Measurements from ENCODE around the gene SLC1A2. TPM values are rescaled to one million over a fixed set of nuclear protein-coding genes. Genes with fewer than 3 reads are reported as not detected.
A peak's percentile ranks its signal among the peaks of the same experiment; 100 is the strongest.
"Not testable (repeated sequence)": the region's sequence is repeated elsewhere in the genome, so short reads cannot be mapped to it uniquely, and the experiment has no call there.

The SLC1A2 gene
- total RNA-seq, 1 donor from 2014 or later: 0.98 TPM

DNA sequence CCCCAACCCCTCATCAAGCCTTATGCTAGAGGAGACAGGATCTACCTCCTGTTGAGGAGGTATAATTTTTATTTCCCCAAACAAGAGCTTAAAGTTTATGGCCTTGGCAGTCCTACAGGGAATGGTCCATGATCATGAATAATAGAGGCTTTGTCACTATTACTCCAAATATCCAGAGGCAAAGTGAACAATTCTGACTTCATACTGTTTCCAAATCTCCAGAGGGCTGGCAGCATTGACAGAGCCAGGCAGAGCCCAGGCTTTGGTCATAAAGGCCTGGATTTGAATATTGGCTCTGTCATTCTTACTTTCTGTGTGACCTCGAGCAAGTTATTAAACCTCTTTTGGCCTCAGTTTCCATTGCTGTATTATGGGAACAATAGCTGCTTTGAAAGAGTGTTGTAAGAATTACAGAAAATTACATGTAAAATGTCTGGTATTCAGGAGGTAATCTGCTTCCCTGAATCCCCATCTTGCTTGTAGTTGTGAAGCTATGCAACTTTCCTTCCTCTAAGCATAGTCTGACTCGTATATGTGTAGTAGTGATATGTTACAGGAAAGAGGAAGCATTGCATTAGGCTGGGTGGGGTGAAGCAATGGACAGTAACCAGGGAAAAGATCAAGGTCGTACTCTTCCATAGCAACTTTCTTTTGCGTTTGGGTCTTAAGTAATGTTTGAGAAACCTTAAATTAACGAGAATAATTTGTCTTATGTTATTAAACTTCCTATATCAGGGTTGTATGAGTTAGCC, 191.6 kb downstream of the SLC1A2 start:
- DNase-seq (ENCODE audit: low spot score) (no peak), ATAC-seq (peak; percentile 62)
- intact Hi-C loops (cut with DNase I): no loop called here

DNA sequence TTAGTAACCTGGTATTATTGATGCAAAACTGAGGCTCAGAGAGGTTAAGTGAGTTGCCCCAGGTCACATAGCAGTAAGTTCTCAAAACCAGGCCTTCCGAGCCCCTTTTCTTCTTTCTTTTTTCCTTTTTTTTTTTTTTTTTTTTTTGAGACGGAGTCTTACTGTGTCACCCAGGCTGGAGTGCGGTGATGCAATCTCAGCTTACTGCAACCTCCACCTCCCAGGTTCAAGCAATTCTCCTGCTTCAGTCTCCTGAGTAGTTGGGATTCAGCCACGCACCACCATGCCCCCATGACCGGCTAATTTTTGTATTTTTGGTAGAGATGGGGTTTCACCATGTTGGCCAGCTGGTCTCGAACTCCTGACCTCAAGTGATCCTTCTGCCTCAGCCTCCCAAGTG, 192.6 kb downstream of the SLC1A2 start:
- intact Hi-C loops (cut with DNase I); ATAC-seq; DNase-seq (ENCODE audit: low spot score): not testable (repeated sequence)

DNA sequence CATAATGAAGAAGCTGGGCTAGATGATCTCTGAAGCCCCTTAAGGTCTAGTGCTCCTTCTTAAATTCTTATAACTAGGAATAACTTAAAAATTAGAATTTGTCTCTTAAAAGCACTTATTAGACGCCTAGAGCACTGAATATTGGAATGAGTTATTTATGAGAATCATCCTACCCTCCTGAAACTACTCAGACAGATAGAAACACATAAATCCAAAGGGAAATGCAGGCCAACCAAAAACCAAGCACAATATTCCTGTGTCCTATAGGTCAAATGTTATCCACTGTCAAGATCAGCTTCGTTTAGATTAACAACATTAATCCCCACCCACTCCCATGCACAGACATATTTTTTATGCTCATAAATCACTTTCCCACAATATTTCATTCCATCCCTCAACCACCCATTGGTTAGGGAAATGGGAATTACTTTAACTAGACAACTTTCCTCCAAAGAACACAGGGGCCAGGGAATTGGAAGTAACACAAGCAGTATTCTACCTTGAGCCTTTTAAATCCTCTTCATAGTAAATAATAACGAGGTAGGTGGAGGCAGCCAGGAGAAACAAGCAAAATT, 193.3 kb downstream of the SLC1A2 start:
- no peak for DNase-seq (ENCODE audit: low spot score)
- ATAC-seq: no peak
- intact Hi-C loops (cut with DNase I): no loop called here

DNA sequence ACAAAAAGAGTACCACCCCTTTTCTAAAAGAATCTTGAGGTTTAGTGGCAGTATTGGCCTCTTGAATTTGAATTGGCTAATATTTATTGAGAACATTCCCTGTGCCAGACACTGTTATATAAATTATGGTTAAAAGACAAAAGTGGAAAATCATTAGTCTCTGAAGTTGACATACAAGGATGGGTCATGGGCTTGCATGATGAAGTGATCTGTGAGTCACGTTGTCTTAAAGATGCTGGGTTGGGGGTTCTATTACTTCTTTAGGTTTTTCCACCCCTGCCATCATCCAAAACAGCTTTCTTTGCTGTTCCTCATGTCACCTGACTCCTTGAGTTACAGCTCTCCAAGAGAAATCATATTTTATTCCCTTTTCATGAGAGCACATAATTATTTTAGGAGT, 195.4 kb downstream of the SLC1A2 start:
- no peak for DNase-seq (ENCODE audit: low spot score)
- no peak for ATAC-seq
- intact Hi-C loops (cut with DNase I): no loop called here

DNA sequence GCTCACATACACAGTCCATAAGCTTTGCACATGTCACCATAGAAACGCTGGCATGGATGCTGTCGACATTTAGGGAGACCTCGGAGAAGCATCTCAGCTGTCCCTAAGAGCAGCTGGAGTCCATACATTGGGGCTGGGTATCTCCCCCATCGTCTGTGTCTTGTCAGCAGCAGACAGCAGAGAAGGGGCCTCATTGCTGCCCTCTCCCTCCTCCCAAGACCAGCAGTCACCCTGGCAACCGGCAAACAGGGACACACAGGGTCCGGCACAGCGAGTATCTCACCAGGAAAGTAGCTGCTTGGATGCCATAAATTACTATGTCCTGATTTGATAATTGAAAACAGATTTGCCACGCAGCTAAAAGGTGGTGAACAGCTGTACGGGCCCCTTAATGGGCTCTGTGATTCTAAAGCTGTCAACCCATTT, 196.0 kb downstream of the SLC1A2 start:
- ATAC-seq (peak; percentile 46), DNase-seq (ENCODE audit: low spot score) (no peak)
- intact Hi-C loops (cut with DNase I): no loop called here

DNA sequence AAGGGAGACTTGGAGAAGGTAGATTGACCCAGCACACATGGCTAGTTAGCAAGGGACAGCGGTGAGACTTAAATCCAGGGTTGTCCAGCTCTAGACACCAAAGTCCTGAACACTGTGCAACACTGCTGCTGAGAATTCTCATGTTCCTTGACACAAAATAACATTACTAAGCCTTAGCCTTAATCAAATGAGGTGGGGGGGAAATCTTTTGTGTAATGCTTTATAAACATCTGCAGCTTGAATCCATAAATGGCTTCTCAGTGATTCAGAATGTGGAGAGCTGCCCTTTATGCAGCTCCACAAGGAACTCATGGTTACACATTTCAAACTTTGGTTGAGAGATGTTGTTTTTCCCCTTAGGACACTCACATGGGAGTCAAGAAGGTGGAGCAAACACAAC, 200.4 kb downstream of the SLC1A2 start:
- intact Hi-C loops (cut with DNase I): no loop called here
- no peak for ATAC-seq
- no peak for DNase-seq (ENCODE audit: low spot score)

DNA sequence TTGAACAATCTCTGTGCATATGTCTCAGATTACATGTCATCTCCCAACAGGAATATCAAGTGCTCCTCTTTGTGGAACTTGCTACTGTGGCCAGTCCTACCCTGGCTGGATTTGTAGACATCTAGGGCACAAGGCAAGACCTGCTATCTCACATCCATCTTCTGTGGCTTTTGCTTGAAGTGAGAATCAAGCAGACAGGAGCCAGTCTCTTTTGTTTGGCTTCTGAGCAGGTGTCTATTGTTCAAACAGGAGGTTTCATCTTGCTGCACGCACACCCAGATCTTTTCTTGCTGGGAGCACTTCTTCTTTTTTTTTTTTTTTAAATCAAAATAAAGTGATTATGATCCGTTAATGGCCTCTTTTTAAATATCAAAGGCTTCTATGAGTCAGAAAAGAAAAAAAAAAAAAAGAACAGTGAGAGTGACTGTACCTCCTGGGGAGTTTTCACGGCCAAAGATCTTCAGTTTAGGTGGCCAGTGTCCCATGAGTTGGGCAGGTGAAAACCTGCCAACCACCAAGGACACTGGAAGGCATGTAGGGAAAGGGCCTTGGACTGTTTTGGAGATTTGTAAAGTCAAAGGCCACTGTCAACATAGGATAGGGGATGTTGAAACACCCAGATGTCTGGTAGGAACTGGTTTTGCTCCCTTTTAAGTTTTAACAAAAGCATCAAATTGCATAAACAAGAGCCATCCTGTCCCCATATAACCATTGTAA, 202.2 kb downstream of the SLC1A2 start:
- intact Hi-C loops (cut with DNase I): no loop called here
- DNase-seq (ENCODE audit: low spot score) (no peak), ATAC-seq (no peak)

DNA sequence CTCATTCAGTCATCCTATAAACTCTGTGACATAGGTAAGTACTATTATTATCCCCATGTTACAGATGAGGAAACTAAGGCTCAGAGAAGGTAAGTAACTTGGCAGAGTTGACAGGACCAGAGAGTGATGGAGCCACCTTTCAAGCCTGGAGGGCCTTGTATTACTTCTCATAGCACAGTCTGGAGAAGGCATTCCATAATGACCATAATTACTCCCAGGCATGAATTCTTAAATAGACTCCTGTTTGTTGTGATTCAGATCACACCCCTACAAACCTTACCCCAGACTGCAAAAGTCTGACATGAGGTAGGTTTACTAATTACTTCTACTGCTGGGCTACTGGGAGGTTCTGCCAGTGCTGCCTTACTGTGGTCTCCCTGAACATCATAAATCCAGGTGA, 203.4 kb downstream of the SLC1A2 start:
- no peak for DNase-seq (ENCODE audit: low spot score)
- intact Hi-C loops (cut with DNase I): no loop called here
- no peak for ATAC-seq

DNA sequence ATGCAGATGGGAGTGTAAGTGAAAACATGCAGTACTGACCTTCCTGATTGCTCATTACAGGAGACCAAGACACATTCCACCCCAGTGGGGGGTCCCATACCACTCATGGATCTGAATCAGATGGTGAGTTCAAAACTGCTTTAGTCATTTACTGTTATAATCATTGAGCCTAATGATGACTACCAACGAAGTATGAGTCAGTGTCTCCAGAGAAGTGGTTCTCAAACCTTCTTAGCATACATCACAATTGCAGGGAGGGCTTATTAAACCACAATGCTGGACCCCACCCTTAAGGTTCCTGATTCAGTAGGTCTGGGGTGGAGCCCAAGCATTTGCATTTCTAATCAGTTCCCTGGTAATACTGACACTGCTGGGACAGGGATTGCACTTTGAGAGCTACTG, 204.6 kb downstream of the SLC1A2 start:
- DNase-seq (ENCODE audit: low spot score) (no peak), ATAC-seq (no peak)
- intact Hi-C loops (cut with DNase I): no loop called here

DNA sequence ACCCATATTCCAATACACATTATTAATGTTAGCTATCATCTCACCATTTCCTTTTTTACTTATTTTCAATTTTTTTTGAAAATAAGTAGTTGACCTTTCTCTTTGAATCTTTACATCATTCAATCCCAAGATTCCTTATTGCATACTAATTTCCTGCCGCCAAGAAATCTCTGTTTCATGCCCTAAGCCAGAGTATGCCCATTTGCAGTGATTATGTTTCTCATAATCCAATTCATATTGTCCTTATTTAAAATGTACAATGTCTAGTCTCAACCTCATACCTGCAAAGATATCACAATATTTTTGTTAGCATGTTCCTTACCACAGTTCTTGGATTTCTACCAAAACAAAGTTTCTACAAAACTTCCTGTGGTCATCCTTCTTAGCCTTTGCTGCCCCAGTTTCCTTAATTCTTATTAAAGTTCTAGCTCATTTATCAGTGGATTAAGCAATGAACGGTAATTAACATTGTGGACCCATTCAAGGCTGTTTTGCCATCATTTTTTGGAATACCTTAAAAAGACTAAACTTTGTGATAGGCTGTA, 205.1 kb downstream of the SLC1A2 start:
- intact Hi-C loops (cut with DNase I): no loop called here
- DNase-seq (ENCODE audit: low spot score) (no peak), ATAC-seq (no peak)

DNA sequence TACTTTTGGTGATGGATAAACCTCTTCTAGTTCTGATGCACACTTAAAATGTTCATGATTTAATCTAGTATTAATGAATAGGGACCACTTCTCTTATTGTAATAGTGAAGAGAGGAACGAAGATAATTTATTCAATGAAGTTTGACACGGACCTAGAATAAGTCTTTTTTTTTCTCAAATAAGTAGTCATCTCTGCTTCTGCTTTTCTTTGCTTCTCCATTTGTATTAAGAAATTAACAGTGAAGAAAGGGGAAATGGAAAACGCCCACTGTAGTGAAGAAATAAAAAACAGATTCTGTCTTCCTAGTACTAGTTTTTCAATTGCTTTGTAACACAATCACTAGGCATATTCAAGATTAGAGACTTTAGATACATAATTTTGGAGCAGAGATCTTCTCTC, 207.4 kb downstream of the SLC1A2 start:
- intact Hi-C loops (cut with DNase I): no loop called here
- ATAC-seq (peak; percentile 58), DNase-seq (ENCODE audit: low spot score) (no peak)

DNA sequence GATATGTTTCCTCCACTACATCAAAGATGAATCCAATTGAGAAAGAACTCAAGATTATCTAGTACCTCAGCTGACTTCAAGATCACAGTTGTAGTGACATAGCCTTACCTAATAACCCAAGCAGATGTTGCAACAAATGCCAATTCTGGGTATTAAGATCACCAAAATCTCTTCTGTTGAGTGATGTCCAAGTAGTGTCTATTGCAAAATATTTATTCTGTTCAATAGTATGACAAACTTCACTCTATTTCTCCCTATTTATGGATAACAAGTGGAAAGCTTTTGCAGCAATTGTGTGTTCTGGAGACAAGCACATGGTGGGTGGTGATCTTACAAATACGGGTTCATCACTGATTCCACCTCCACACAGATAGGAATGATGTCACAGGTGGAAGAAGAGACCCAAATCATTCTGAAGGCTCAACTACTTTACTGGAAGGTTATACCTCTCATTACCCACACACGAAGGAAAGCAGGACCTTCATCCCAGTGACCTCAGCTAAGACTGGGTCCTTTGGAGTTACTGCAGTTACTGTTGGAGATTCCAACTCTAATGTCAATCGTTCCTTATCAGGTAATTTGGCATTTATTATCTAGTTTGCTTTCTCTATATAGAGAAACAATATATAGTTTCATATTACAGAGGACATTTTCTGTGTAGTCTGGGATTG, 208.3 kb downstream of the SLC1A2 start:
- intact Hi-C loops (cut with DNase I): no loop called here
- ATAC-seq (no peak), DNase-seq (ENCODE audit: low spot score) (no peak)

DNA sequence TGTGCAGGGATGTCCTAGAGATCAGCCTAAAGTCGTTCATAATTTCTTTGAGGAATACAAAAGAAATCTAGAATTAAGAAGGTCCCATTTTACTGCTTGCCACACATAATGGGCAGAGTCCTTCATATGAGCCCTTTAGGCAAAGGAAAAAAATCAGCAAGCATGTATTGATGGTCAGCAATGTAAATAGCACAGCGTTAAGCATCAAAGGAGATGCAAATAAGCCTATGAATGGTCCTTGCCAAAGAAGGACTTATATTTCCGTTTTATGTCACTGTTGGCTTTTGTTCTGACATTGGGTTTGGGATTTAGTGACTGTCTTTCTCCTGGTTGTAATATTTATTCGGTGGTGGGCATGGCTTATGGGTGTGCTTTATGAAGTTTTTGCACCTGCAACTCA, 210.6 kb downstream of the SLC1A2 start:
- no peak for DNase-seq (ENCODE audit: low spot score)
- no peak for ATAC-seq
- intact Hi-C loops (cut with DNase I): no loop called here

DNA sequence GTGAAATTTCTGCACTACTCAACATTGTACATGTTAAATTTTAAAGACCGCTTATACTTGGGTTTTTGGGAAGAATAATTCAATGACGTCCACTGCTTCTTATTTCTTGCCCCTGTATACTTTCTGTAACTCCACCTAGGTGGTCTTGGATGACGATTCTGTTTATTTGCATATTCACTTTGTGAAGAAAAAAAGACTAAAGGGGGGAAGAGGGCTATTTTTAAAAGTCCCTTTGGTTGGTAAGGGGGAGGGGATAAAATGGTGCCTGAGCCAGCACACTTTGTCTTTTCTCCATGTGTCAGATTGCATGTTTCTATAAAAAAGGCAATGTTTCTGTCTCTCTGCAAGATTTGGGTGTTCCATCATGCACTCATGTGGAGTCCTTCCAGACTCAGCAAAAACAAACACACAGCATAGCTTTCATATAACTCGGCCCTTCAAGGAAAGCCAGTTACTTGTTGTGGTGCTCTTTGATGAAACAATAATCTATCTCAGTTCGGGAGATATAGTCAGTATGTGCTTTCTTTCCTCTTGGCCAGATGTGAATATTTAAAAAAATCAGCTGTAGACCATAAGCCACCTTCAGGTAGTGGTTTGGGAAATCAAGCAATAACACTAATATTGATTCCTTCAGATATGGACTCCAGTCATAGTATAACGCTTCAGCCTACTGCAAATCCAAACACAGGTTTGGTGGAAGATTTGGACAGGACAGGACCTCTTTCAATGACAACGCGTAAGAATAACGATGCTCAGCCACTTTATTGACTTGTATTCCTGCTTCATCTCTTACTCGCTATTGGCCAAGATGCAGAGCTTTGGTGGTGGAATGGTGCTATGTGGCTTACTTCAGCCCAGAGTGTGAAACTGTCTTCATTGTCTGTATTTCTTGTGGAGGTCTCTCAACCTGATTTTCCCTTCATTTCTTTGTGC, 211.6 kb downstream of the SLC1A2 start:
- intact Hi-C loops (cut with DNase I): no loop called here
- no peak for DNase-seq (ENCODE audit: low spot score)
- ATAC-seq: no peak

DNA sequence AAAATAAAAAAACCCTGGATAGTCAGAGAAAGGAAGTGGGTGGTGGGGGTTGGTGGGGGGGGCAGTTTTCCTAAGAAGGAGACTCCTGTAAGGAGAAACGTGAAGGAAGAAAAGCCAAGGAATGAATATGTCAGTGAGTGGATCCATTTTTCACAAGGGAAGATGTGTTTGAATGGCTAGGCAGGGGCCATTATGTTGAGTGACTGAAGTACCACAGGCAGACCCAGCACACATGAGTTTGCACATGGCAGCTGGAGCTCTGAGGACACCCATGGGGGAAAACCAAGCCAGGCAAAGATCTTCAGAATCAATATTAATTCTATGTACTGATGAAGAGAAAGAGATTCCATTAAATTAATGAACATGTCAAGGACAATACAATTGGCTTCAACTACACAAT, 212.7 kb downstream of the SLC1A2 start:
- DNase-seq (ENCODE audit: low spot score) (no peak), ATAC-seq (no peak)
- intact Hi-C loops (cut with DNase I): no loop called here

DNA sequence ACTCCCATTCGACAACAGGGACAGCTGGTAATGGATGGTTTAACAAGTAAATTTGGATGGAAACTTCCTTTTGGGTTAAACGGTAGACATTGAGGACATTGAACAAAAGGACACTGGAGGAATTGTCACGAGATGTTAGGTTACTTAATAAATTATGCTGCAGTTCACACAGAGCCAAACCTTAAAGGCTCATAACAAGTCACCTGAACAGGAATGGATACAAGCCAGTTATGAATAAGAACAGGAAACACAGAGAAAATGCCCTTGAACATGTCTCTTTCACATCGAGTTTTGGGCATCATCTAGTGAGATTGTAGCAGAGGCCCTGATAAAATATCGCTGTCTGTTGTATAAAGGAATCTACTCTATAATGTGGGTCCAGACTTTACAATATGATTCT, 214.7 kb downstream of the SLC1A2 start:
- intact Hi-C loops (cut with DNase I): no loop called here
- ATAC-seq (no peak), DNase-seq (ENCODE audit: low spot score) (no peak)
